CD14-positive monocyte (primary cell): ENCODE measurements around the gene KIRREL3. TPM values are rescaled to one million over a fixed set of nuclear protein-coding genes. Genes with fewer than 3 reads are reported as not detected.

Experiments
- DNase-seq, 3 donors: peaks; one replicate each; pipeline ENCODE4 v3.0.0-alpha.2; 2011 to 2022
- H2AFZ ChIP-seq: 2 replicates; pipeline ENCODE4 v1.6.0; 2012; ENCODE audit warnings: mild to moderate bottlenecking, low read depth, low read length, inconsistent platforms; ENCODE audit not compliant: insufficient read depth, poor library complexity, severe bottlenecking
- H3K27ac ChIP-seq, 2 donors: 1 replicate in 1 of 2; 2 replicates in 1 of 2; pipeline ENCODE4 v1.5.1; 2012 to 2013; ENCODE audit warnings: low read length in 2 of 2, control low read depth in 1 of 2, inconsistent platforms in 1 of 2, low read depth in 1 of 2, mild to moderate bottlenecking in 1 of 2
- H3K27me3 ChIP-seq, 2 donors: one replicate each; pipeline versions ENCODE4 v1.6.0 to v1.6.1; 2011 to 2013; ENCODE audit warnings: low read length in 2 of 2; ENCODE audit not compliant: control insufficient read depth in 2 of 2, insufficient read depth in 2 of 2
- H3K36me3 ChIP-seq, 2 donors: replicated peaks in 1 of 2; 1 replicate in 1 of 2; 2 replicates in 1 of 2; pipeline versions ENCODE4 v1.5.1 to v1.6.1; 2012 to 2013; ENCODE audit warnings: low read length in 2 of 2, control low read depth in 1 of 2, inconsistent platforms in 1 of 2, mild to moderate bottlenecking in 1 of 2; ENCODE audit not compliant: insufficient read depth in 2 of 2, control insufficient read depth in 1 of 2
- H3K4me1 ChIP-seq, 2 donors: 1 replicate in 1 of 2; 2 replicates in 1 of 2; pipeline versions ENCODE4 v1.5.1 to v1.6.1; 2012 to 2013; ENCODE audit warnings: low read length in 2 of 2, control low read depth in 1 of 2, inconsistent platforms in 1 of 2, mild to moderate bottlenecking in 1 of 2, moderate library complexity in 1 of 2; ENCODE audit not compliant: insufficient read depth in 2 of 2, control insufficient read depth in 1 of 2
- H3K4me2 ChIP-seq: replicated peaks from 2 replicates; pipeline ENCODE3; 2012; ENCODE audit warnings: low read length, moderate library complexity, mild to moderate bottlenecking; ENCODE audit not compliant: poor library complexity, severe bottlenecking; ENCODE audit errors: extremely low read depth
- H3K4me3 ChIP-seq, 3 experiments: fragments of 200-600 bp in 1 of 3; sonication (generic) in 1 of 3; replicated peaks in 1 of 3; 1 replicate in 2 of 3; 2 replicates in 1 of 3; pipeline ENCODE4 v1.5.1; 2011 to 2013; ENCODE audit warnings: low read length in 3 of 3, mild to moderate bottlenecking in 3 of 3, control low read depth in 2 of 3, low read depth in 2 of 3, inconsistent platforms in 1 of 3, moderate library complexity in 1 of 3
- H3K79me2 ChIP-seq: 2 replicates; pipeline ENCODE4 v1.6.0; 2012; ENCODE audit warnings: mild to moderate bottlenecking, control low read depth, inconsistent platforms, low read length, moderate library complexity; ENCODE audit not compliant: insufficient read depth
- H3K9ac ChIP-seq: 2 replicates; pipeline ENCODE4 v1.6.0; 2017; ENCODE audit warnings: low read length, mild to moderate bottlenecking; ENCODE audit not compliant: insufficient read depth, poor library complexity, severe bottlenecking
- H3K9me3 ChIP-seq, 2 donors: replicated peaks in 1 of 2; 1 replicate in 1 of 2; 2 replicates in 1 of 2; pipeline versions ENCODE4 v1.5.1 to v1.6.1; 2012 to 2013; ENCODE audit warnings: low read length in 2 of 2, control low read depth in 1 of 2; ENCODE audit not compliant: control insufficient read depth in 1 of 2, insufficient read depth in 1 of 2
- H4K20me1 ChIP-seq: 2 replicates; pipeline ENCODE4 v1.6.0; 2012; ENCODE audit warnings: mild to moderate bottlenecking, low read length, control low read depth, moderate library complexity; ENCODE audit not compliant: insufficient read depth
- H3K27ac Mint-ChIP-seq, 7 donors: one replicate each; pipeline ENCODE4 v1.8.0; 2020; ENCODE audit warnings: mild to moderate bottlenecking in 7 of 7, mixed read lengths in 7 of 7, moderate library complexity in 6 of 7, inconsistent platforms in 2 of 7
- H3K27me3 Mint-ChIP-seq, 3 donors: one replicate each; pipeline ENCODE4 v1.8.0; 2021 to 2022; ENCODE audit warnings: low read depth in 3 of 3, mild to moderate bottlenecking in 3 of 3, mixed read lengths in 3 of 3, moderate library complexity in 3 of 3, inconsistent platforms in 1 of 3
- H3K36me3 Mint-ChIP-seq, 2 donors: one replicate each; pipeline ENCODE4 v1.8.0; 2020; ENCODE audit warnings: mixed read lengths in 2 of 2, inconsistent platforms in 1 of 2, mild to moderate bottlenecking in 1 of 2
- H3K4me1 Mint-ChIP-seq: one replicate; pipeline ENCODE4 v1.8.0; 2020; ENCODE audit warnings: mild to moderate bottlenecking, mixed read lengths
- H3K4me3 Mint-ChIP-seq, 2 donors: one replicate each; pipeline ENCODE4 v1.8.0; 2020; ENCODE audit warnings: mild to moderate bottlenecking in 2 of 2, mixed read lengths in 2 of 2, moderate library complexity in 1 of 2
- H3K9me3 Mint-ChIP-seq, 7 donors: one replicate each; pipeline ENCODE4 v1.8.0; 2020 to 2022; ENCODE audit warnings: mixed read lengths in 7 of 7, mild to moderate bottlenecking in 6 of 7, moderate library complexity in 6 of 7, inconsistent platforms in 2 of 7
- WGBS: methylation state at CpG from one replicate; pipeline ENCODE4 v1.1.5; 2013; ENCODE audit warnings: missing lambda C conversion rate; ENCODE audit not compliant: insufficient coverage; 5-methylcytosine and 5-hydroxymethylcytosine counted together
- intact Hi-C, 2 donors: fragments of 100-400 bp; cut with micrococcal nuclease; formaldehyde crosslinking; loops; one replicate each; pipeline versions ENCODE4 v1.15.0 to v1.15.1; 2023
- polyA plus RNA-seq, 3 donors: library from polyadenylated mRNA; depleted of rRNA in 1 of 3; unstranded in 2 of 3; stranded (reverse) in 1 of 3; fragments of 300-500 nt in 2 of 3; fragments of >200 nt in 1 of 3; fragmentation: Illumina TruSeq in 2 of 3; gene quantifications; 1 replicate in 2 of 3; 2 replicates in 1 of 3; pipeline ENCODE4 v1.2.3, GENCODE V29; 2012 to 2021
- TF ChIP-seq, protein P1 (sequence below): fragments of 200-600 bp; IDR thresholded peaks from one replicate; pipeline ENCODE4 v1.8.0; 2022; ENCODE audit warnings: antibody characterized with exemption, mild to moderate bottlenecking

KIRREL3 gene
- polyA plus RNA-seq, 3 donors, result not detected

DNA sequence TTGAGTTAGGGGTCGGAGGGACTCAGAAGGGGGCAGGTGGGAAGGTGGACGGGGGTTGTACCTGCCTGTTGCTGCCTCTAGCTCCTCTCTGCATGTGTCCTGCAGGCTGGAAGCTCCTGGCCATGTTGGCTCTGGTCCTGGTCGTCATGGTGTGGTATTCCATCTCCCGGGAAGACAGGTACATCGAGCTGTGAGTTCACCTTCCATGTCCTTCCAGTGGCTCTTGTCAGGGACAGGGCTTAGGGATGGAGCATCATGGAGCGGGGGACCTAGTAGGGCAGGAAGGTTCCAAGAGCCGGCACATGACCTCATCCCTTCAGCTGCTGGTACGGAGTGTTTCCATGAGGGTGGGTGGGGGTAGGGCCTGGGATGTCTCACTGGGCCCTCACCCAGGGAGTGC, 594.2 kb downstream of the KIRREL3 start:
- Mint-ChIP-seq H3K9me3 (no peaks in the 10 kb centered on the region), H3K27me3 (no peaks in the 10 kb centered on the region), H3K27ac (peak overlapping the region in 2 of 7 donors; percentile 42 to 53), H3K36me3 (peaks cover 34 to 47% of the 10 kb centered on the region in 2 donors), H3K4me1 (peaks cover 8% of the 10 kb centered on the region), H3K4me3 (no peak overlapping the region)
- Histone ChIP-seq H3K36me3 (peaks cover 32 to 47% of the 10 kb centered on the region in 2 donors), H3K4me1 (peaks cover 3 to 9% of the 10 kb centered on the region in 2 donors), H3K79me2 (no peaks in the 10 kb centered on the region), H2AFZ (no peak overlapping the region), H3K27me3 (no peaks in the 10 kb centered on the region), H3K9ac (no peak overlapping the region), H4K20me1 (no peaks in the 10 kb centered on the region), H3K27ac (no peak overlapping the region), H3K4me2 (no peak overlapping the region), H3K9me3 (no peaks in the 10 kb centered on the region), H3K4me3 (no peak overlapping the region)
- no peak for DNase-seq
- TF ChIP-seq, protein P1, sequence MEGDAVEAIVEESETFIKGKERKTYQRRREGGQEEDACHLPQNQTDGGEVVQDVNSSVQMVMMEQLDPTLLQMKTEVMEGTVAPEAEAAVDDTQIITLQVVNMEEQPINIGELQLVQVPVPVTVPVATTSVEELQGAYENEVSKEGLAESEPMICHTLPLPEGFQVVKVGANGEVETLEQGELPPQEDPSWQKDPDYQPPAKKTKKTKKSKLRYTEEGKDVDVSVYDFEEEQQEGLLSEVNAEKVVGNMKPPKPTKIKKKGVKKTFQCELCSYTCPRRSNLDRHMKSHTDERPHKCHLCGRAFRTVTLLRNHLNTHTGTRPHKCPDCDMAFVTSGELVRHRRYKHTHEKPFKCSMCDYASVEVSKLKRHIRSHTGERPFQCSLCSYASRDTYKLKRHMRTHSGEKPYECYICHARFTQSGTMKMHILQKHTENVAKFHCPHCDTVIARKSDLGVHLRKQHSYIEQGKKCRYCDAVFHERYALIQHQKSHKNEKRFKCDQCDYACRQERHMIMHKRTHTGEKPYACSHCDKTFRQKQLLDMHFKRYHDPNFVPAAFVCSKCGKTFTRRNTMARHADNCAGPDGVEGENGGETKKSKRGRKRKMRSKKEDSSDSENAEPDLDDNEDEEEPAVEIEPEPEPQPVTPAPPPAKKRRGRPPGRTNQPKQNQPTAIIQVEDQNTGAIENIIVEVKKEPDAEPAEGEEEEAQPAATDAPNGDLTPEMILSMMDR, result no peak
- WGBS, result 99% methylated on average over 7 of the region's 8 CpGs
- intact Hi-C loops, result no loop called here

DNA sequence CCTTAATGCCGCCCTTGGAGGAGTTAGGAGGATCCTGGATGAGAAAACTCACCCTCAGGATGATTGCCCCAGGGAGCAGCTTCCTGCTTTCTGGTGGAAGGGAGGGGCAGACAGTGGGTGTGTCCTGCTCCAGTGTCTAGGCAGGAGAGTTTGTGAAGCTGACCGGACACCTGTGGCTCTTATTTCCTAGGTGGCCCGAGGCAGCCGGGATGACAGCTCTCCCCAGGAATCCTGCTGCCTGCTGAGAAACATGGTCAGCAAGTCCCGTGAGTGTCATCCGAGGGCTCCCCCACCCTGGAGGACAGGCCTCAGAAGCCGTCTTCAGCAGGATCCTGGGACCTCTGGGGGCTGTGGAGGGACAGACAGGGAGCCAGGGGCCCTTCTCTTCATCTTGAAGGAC, 594.7 kb downstream of the KIRREL3 start:
- Histone ChIP-seq H3K4me1 (peaks cover 3 to 9% of the 10 kb centered on the region in 2 donors), H4K20me1 (no peaks in the 10 kb centered on the region), H3K36me3 (peaks cover 32 to 42% of the 10 kb centered on the region in 2 donors), H3K27ac (peak overlapping the region in 1 of 2 donors; percentile 58), H3K27me3 (no peaks in the 10 kb centered on the region), H3K4me2 (no peak overlapping the region), H3K9me3 (no peaks in the 10 kb centered on the region), H3K4me3 (no peak overlapping the region), H3K79me2 (no peaks in the 10 kb centered on the region), H2AFZ (no peak overlapping the region), H3K9ac (peak overlapping the region; percentile 15)
- H3K4me1 Mint-ChIP-seq, result peaks cover 8% of the 10 kb centered on the region
- no peaks in the 10 kb centered on the region for H3K27me3 Mint-ChIP-seq
- H3K27ac Mint-ChIP-seq, result peak overlapping the region in 3 of 7 donors; percentile 20 to 60 (median 42)
- H3K4me3 Mint-ChIP-seq, result no peak overlapping the region
- H3K36me3 Mint-ChIP-seq, result peaks cover 33 to 47% of the 10 kb centered on the region in 2 donors
- WGBS, result 99% methylated on average over 6 of the region's 7 CpGs
- no peaks in the 10 kb centered on the region for H3K9me3 Mint-ChIP-seq
- DNase-seq, result no peak
- TF ChIP-seq, protein P1, result no peak
- intact Hi-C loops, result no loop called here
